HG03039 (cell line): ENCODE results near the gene WDR89.
"Not testable (repeated sequence)": the region's sequence is repeated elsewhere in the genome, so short reads cannot be mapped to it uniquely, and the experiment has no call there.

Source experiments
- ATAC-seq: cut with Tn5 transposase; IDR thresholded peaks from one replicate; pipeline ENCODE4 v1.9.1; 2021; ENCODE audit warnings: mild to moderate bottlenecking, moderate library complexity; ENCODE audit not compliant: unreplicated experiment

The WDR89 gene

DNA sequence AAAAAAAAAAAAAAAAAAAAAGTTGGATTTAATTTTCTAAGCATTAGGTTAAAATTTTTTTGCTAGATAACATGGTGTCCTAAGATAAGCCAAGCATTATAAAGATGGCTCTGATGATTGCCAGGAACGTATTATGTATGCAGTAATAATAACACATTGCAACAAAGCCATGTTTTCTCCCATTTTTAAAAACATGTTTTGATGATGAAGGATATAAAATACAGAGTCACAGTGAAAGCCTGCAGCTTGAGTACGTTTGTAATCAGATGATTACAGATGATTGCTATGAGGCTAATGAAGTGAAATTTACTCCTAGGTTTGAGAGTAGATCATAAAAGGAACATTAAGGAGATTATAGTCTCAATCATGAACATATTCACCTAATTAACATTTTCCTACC lies 13.3 kb upstream of the WDR89 start:
- no peak for ATAC-seq

DNA sequence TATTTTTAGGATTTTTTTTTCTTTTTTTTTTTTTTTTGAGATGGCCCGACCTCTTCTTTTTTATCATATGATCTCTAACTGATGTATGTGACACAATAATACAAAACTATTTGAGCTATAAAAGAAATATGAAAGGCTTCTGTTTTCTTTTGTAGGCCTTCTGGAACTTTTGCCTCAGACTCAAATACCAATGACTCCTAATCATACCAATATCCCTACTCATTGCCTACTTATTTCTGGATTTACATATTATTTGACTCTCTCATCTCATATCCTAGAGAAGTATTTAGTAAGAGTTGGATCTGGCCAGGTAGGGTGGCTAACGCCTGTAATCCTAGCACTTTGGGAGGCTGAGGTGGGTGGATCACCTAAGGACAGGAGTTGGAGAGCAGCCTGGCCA lies 12.7 kb upstream of the WDR89 start:
- ATAC-seq = no peak

DNA sequence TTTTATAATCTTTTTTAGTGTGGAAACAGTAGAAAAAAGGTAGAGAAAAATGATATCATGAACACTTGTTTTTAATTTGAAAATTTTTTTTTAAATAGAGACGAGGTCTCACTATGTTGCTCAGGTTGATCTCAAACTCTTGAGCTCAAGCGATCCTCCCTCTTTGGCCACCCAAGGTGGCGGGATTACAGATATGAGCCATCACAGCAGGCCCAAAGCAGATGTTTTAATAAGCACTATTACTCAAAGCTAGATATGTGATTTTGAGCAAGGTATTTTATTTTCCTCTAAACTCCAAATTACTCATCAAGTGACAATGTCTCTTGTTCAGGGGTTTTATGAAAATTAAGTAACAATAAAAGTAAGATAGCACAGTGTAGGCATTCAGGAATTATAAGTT lies 10.7 kb upstream of the WDR89 start:
- no peak for ATAC-seq

DNA sequence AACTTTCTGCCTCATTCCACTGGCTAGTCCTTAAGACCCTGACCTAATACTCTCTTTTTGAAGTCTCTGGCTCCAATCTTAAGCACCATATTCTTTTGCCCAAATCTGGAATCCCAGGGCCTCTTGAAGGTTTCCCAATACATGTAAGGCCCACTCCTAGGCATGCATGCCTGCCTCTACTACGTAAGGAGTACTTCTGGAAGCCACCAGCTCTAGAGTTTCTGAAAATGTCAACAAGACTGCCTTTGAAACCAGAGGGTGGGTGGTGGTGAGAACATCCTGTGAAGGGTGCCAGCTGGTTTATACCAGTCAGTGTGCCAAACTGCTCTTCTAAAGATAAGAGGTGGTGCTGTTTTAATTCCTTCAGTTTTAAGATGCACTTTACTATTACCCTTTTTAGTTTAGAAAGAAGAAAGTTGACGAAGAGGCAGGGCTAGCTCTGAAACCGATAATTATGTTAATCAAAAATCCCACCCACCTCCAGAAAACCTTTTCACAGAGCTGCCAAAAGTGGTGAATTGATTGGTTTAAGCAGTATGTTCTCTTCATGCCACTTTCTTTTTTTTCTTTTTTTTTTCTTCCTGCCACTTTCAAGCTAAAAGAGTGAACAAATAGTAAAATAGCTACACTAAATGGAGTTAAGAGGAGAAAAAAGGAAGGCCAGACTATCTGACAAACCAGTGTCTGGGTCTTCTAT lies 8.7 kb upstream of the WDR89 start:
- no peak for ATAC-seq

DNA sequence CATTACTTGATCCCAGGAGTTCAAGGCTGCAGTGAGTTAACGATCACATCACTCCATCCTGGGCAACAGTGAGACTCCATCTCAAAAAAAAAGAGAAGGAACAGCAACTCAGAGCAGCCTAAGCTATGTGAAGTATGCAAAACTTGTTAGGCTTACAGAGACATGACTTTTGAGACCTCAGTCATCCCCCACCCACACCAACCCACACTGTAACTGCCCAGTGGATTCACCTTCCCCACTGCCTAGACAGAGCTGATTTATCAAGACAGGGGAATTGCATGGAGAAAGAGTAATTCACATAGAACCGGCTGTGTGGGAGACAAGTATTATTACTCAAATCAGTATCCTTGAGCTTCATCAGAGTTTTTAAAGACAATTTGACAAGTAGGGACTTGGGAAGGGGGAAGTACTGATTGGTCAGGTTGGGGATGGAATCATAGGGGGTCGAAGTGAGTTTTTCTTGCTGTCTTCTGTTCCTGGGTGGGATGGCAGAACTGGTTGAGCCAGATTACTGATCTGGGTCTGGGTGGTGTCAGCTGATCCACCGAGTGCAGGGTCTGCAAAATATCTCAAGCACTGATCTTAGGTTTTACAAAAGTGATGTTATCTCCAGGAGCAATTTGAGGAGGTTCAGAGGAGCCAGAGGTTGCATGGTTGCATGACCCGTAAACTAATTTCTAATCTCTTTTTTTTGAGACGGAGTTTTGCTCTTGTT lies 6.2 kb upstream of the WDR89 start:
- ATAC-seq = peak; percentile 64

DNA sequence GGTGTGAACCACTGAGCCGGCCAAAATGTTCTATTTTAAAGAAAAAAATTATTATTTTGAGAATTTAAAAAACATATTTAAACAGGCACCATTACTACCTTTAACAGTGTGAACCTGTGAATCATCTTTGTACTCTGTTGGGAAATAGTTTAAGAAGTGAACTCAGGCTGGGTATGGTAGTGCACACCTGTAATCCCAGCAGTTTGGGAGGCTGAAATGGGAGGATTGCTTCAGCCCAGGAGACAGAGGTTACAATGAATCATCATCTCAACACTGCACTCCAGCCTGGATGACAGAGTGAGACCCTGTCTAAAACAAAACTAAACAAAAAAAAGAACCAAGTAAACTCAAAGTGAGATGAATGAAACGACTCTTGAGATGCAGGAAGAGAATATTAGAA lies 3.1 kb upstream of the WDR89 start:
- ATAC-seq = no peak

DNA sequence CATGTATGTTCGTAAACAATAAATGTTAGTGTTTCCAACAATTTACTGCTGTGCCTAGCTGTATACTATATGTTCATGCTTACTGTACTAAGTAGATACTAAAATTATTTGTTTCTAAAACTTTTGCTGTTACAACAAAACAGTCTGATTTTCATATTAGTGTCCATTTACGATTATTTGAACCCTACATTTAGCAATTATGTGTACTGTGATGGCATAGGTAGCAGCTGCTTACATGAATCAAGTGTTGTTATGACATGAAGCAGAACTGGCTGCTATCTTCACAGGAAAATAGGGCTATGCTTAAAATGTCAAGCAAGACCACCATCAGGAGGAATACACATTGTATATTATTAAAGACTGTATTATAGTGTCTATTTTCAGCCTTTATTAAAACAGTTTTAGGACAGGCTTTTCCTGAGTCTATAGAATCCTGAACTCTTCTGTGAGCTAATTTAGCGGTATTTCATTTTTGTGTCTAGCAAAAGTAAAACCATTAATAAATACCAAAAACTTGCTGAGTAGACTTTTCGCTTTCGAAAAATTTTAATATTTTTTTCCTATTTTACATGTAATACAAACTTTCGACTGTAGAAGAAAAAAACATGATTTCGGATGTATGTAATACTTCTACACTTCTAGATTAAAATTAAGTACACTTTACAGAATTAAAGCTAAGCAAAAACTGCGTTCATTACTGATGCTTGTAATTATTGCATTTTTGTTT lies 1.1 kb upstream of the WDR89 start:
- ATAC-seq = no peak

DNA sequence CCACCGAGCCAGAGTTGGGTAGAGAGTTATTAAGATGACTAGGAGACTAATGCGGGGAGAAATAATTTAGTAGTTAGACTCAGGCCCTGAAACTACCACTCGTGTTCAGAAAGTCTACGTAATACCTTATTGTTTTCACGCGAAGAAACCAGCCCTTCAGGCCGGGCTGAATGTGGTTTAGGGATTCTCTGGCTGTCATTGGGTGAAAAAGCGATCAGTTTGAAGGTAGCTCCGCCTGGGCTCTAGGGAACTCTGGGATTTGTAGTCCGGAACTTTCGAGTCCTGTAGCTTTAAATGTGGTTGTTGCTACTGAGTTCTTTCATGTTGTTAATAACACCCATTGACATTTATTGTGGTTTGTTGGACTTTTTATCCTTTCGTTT lies 549 bp upstream of the WDR89 start:
- ATAC-seq = peak; percentile 46

DNA sequence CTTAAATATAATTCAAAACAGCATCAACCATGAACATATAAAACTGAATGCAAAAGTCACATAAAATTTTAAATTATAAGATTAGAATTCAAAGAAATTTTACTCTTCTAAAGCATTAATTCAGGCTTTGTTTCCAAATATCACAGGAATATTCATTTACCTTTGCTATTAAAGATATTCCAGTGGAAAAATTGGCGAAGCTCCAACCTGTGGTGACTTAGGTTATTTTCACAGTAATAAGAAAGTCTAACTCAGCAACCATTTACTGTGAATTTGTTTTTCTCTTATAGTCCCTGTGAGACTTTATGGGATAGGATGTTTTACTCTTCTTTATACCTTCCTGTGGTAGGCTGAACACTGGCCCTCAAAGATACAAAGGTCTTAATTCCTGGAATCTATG lies 3.2 kb downstream of the WDR89 start:
- ATAC-seq = no peak

DNA sequence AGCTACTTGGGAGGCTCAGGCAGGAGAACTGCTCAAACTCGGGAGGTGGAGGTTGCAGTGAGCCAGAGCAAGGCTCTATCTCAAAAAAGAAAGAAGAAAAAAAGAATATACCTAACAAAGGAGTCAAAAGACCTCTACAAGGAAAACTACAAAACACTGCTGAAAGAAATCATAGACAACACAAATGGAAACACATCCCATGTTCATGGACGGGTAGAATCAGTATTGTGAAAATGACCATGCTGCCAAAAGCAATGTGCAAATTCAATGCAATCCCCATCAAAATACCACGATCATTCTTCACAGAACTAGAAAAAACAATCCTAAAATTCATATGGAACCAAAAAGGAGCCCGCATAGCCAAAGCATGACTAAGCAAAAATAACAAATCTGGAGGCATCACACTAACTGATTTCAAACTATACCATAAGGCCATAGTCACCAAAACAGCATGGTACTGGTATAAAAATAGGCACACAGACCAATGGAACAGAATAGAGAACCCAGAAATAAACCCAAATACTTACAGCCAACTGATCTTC lies 5.5 kb downstream of the WDR89 start:
- ATAC-seq = not testable (repeated sequence)

DNA sequence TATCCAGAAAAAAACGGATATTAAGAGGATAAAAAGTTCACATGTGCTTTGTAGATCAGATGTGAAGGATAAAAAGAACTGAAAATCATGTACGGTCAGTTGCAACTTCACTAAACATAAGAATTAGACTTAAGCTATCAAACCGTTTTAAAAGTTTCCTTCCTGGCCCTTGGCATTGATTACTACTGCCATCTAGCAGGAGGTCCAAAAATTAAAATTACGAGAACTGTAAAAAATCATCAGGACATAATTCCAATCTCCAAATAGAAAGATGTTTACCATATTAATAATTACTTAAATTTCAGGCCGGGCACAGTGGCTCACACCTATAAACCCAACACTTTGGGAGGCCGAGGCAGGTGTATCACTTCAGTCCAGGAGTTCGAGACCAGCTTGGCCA lies 7.9 kb downstream of the WDR89 start:
- no peak for ATAC-seq

DNA sequence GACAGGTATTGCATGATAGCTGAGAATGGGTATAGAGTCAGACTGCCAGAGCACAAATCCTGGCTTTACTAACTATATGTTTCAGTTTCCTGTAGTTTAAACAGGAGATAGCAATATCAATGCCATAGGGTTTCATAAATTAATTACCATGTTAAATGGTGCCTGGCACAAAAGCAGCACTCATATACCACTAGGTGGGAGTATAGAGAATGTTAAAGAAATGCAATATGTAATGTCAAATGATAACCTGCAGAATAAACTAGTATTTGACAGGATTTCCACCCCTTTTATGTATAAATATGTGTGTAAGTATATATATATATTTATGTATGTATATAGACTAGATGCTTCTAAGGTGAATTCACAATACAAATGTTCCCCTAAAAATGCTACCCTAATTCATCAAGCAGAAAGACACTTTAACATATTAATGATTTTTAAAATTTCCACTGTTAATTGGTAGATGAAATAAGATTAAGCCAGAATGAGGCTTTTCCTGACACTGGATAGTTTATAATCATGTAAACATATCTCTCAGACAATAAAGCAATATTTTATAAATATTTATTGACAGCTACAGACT lies 8.6 kb downstream of the WDR89 start:
- ATAC-seq = no peak

DNA sequence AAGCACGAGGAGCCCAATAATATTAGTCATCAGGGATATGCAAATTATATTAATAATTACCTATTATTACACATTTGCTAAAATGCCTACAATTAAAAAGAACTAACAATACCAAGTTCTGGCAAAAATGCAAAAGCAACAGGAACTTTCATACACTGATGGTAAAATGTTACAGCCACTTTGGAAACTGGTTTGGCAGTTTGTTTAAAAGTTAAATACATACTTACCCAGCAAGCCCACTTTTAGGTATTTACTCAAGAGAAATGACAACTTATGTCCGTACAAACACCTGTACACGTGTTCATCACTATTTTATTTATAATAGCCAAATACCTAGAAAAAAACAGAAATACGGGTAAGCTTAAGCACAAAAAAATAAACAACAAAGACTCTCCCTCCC lies 17.0 kb downstream of the WDR89 start:
- no peak for ATAC-seq

DNA sequence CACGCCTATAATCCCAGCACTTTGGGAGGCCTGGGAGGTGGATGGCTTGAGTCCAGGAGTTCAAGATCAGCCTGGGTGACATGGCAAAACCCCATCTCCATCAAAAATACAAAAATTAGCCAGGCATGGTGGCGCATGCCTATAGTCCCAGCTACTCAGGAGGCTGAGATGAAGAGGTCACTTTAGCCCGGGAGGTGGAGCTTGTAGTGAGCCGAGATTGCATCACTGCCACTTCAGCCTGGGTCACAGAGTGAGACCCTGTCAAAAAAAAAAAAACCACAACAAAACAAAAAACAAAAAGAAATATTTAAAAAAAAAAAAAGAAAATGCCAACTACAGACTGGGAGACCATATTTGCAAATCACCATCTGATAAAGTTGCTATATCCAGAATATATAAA lies 17.5 kb downstream of the WDR89 start:
- no peak for ATAC-seq

DNA sequence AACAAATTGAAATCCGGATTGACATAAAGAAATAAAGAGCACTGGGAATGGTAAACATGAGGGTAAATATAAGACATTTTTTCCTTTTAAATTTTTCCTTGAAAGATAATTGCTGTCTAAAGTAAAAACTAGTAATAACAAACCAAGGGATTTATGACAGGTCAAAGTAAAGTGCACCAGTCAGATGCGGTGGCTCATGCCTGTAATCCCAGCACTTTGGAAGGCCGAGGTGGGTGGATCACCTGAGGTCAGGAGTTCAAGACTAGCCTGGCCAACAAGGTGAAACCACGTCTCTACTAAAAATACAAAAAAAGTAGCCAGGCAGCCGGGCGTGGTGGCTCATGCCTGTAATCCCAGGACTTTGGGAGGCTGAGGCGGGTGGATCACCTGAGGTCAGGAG lies 19.7 kb downstream of the WDR89 start:
- ATAC-seq = not testable (repeated sequence)

DNA sequence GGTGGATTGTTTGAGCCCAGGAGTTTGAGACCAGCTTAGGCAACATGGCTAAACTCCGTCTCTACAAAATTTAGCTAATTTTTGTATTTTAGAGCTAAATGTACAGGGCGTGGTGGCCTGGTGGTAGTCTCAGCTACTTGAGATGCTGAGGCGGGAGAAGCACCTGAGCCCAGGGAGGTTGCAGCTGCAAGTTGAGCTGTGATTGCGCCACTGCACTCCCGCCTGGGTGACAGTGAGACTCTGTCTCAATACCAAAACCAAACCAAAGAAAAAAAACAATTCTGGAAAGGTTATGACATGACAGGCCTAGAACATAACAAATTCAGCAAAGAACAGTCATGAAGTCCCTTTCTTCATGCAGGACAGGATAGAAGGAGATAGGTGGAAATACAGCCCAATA lies 25.7 kb downstream of the WDR89 start:
- ATAC-seq = no peak

DNA sequence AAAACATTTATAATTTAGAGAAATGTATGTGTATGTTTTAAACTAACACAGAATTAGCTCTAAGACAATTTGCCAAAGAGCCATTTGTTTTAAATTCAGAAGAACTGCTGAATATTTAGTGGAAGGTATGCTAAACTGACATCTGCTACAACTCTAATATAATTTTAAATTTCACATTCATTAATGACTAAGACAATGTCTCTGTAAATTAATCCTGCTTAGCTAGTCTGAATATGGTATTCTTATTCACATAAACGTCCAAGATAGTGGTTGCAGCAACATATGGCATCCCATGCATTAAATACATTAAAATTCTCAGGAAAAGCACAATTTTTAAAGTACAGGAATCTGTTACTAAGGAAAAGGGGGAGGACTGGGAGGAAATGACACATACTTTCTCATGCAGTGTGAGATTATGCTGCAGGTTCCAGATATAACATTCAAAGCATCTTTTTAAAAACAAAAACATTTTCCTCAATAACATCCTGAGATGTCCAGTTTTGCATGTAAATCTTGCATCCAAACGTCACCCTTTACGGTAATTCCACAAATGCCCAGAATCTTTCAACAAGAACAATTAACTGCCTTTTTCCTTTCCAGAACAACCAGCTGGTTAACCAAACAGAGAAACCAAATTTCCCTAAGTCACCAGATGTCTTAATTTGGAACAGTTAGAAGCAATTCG lies 26.9 kb downstream of the WDR89 start:
- ATAC-seq = no peak

DNA sequence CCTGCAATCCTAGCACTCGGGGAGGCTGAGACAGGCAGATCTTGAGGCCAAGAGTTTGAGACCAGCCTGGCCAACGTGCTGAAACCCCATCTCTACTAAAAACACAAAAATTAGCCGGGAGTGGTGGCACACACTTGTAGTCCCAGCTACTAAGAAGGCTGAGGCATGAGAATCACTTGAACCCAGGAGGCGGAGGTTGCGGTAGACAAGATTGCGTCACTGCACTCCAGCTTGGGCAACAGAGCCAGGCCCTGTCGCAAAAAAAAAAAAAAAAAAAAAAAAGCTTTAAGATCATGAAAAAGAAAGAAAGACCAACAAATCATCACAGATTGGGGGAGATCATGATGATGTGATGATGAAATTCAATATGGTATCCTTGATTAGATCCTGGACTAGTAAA lies 30.6 kb downstream of the WDR89 start:
- ATAC-seq = no peak

DNA sequence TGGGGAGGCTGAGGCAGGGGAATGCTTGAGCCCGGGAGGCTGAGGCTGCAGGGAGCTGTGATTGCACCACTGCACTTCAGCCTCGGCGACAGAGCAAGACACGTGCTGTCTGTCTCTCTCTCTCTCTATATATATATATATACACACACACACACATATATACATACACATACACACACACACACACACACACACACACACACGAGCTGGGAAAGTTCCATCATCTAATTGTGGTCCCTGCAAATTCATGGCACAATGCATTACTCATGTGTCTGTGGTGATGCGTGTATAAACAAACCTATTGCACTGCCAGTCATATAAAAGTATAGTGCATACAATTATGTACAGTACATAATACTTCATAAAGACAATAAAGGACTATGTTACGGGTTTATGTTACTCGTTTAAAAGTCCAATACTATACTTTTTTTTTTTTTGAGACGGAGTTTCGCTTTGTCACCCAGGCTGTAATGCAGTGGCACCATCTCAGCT lies 36.6 kb downstream of the WDR89 start:
- ATAC-seq = no peak

DNA sequence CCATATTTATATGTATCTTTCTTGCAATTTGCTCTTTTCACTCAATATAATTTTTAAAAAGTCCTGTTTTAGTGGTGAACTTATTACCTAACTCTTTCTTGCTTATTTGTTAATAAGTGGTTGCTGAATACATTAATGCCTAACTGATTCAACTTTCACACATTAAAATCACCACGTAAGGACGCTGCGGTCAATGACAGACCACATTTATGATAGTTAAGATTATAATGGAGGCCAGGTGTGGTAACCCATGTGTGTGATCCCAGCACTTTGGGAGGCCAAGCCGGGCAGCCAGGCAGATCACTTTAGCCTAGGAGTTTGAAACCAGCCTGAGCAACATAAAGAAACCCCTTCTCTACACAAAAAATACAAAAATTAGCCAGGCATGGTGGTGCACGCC lies 37.0 kb downstream of the WDR89 start:
- no peak for ATAC-seq

DNA sequence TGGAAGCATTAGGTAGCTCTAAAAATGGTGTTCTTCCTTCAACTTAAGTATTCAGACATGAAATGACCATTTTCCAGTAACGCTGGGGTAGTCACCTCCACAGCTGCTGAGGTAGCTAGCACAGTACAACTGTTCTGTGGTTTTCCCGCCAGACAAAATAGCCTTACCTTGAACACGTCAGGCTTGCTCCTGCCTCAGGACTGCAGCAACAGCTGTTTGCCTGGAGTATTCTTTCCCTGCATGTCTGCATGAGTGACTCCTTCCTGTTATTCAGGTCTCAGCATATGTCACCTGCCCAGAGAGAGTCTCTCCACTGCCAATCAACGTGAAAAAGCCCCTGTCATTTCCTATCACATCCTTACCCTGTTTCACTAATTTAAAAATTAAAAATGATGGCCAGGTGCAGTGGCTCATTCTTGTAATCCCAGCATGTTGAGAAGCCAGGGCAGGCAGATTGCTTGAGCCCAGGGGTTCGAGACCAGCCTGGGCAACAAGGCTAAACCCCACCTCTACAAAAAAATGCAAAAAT lies 37.9 kb downstream of the WDR89 start:
- no peak for ATAC-seq
